Subcutaneous abdominal adipose tissue (tissue), 5 donors: ENCODE data around the gene KCNMA1.

Source experiments
- H3K27ac ChIP-seq: one replicate; pipeline ENCODE4 v1.7.0; 2013; ENCODE audit warnings: low read depth, mild to moderate bottlenecking, inconsistent platforms, low read length, moderate library complexity
- H3K27me3 ChIP-seq, 5 donors: one replicate each; pipeline ENCODE4 v1.7.0; 2013; ENCODE audit warnings: low read length in 5 of 5, inconsistent platforms in 1 of 5; ENCODE audit not compliant: control insufficient read depth in 5 of 5, insufficient read depth in 4 of 5
- H3K36me3 ChIP-seq, 5 donors: one replicate each; pipeline ENCODE4 v1.7.0; 2013; ENCODE audit warnings: low read length in 5 of 5; ENCODE audit not compliant: control insufficient read depth in 5 of 5, insufficient read depth in 5 of 5
- H3K4me1 ChIP-seq, 5 donors: one replicate each; pipeline ENCODE4 v1.7.0; 2013; ENCODE audit warnings: low read length in 5 of 5, mild to moderate bottlenecking in 3 of 5, moderate library complexity in 1 of 5; ENCODE audit not compliant: control insufficient read depth in 5 of 5, insufficient read depth in 5 of 5
- H3K4me3 ChIP-seq, 5 donors: one replicate each; pipeline ENCODE4 v1.7.0; 2013; ENCODE audit warnings: low read length in 5 of 5, low read depth in 1 of 5
- H3K9ac ChIP-seq, 5 donors: one replicate each; pipeline ENCODE4 v1.7.0; 2013; ENCODE audit warnings: low read length in 5 of 5, mild to moderate bottlenecking in 4 of 5, moderate library complexity in 3 of 5
- H3K9me3 ChIP-seq, 5 donors: one replicate each; pipeline ENCODE4 v1.7.0; 2013; ENCODE audit warnings: low read length in 5 of 5; ENCODE audit not compliant: control insufficient read depth in 5 of 5
- donor health status: healthy.
- donor health status: healthy.
- donor health status: healthy.
- donor health status: healthy.
- donor health status: healthy.

The KCNMA1 gene

GRCh38 chr10:76920581-76920980 lies 717.0 kb downstream of the KCNMA1 start:
- H3K9me3 ChIP-seq: no peaks in the 10 kb centered on the region
- H3K4me1 ChIP-seq: no peaks in the 10 kb centered on the region
- no peak overlapping the region for H3K27ac ChIP-seq
- H3K27me3 ChIP-seq: no peaks in the 10 kb centered on the region
- H3K4me3 ChIP-seq: no peak overlapping the region
- H3K9ac ChIP-seq: no peak overlapping the region
- H3K36me3 ChIP-seq: no peaks in the 10 kb centered on the region

- H3K9me3 ChIP-seq: no peaks in the 10 kb centered on the region
- no peaks in the 10 kb centered on the region for H3K4me1 ChIP-seq
- H3K4me3 ChIP-seq: no peak overlapping the region
- H3K36me3 ChIP-seq: no peaks in the 10 kb centered on the region
- H3K27me3 ChIP-seq: no peaks in the 10 kb centered on the region
- no peak overlapping the region for H3K27ac ChIP-seq
- no peak overlapping the region for H3K9ac ChIP-seq
Observed at GRCh38 chr10:76918106-76918505, 719.5 kb downstream of the KCNMA1 start.

- H3K4me3 ChIP-seq: no peak overlapping the region
- H3K4me1 ChIP-seq: no peaks in the 10 kb centered on the region
- H3K9ac ChIP-seq: no peak overlapping the region
- no peaks in the 10 kb centered on the region for H3K27me3 ChIP-seq
- no peak overlapping the region for H3K27ac ChIP-seq
- H3K9me3 ChIP-seq: no peaks in the 10 kb centered on the region
- no peaks in the 10 kb centered on the region for H3K36me3 ChIP-seq
Observed at GRCh38 chr10:76917071-76917470, 720.5 kb downstream of the KCNMA1 start.

DNA sequence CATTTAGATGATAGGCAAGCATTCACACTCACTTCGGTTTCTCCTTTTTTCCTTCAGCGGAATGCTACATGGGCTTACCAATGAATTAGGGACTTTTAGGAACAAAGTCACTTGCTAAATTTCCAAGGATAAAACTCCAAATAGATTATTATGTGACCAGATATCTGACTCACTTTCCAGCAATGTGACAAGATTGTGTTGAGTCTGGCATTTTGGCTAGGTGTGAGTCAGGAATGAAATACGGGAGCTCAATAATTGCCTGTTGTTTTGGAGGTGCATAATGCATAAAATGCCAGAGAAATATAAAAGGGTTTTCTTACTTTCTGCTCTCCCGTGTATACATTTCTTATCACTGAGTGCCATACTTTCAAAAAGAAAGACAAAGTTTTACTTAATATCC lies 721.1 kb downstream of the KCNMA1 start:
- Histone ChIP-seq H3K27me3 (no peaks in the 10 kb centered on the region), H3K4me3 (no peak overlapping the region), H3K9ac (no peak overlapping the region), H3K4me1 (no peaks in the 10 kb centered on the region), H3K9me3 (no peaks in the 10 kb centered on the region), H3K27ac (no peak overlapping the region), H3K36me3 (no peaks in the 10 kb centered on the region)

DNA sequence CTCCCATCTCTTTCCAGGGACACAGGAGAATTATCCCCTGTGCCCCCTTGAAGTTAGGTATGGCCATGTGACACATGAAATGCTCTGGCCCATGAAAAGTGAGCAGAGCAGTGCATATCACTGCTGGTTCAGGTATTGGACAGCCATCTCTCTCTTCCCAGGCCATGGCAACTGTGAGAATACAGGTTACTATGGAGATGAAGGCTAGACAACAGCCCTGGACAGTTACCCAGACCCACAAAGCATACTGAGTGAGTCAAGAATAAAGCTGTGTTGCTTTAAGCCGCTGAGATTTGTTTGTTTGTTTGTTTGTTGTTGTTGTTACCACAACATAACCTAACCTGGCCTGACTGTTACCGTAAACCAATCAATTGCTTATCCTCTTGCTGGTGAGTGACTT lies 722.3 kb downstream of the KCNMA1 start:
- Histone ChIP-seq H3K27ac (no peak overlapping the region), H3K27me3 (no peaks in the 10 kb centered on the region), H3K4me1 (peaks cover 2 to 10% (median 4%) of the 10 kb centered on the region in 5 donors), H3K9me3 (no peaks in the 10 kb centered on the region), H3K36me3 (no peaks in the 10 kb centered on the region), H3K4me3 (no peak overlapping the region), H3K9ac (no peak overlapping the region)

GRCh38 chr10:76911184-76911583 lies 726.4 kb downstream of the KCNMA1 start:
- H3K4me3 ChIP-seq: no peak overlapping the region
- no peaks in the 10 kb centered on the region for H3K36me3 ChIP-seq
- peaks cover 2 to 15% (median 5%) of the 10 kb centered on the region in 5 donors for H3K4me1 ChIP-seq
- H3K9me3 ChIP-seq: no peaks in the 10 kb centered on the region
- H3K27me3 ChIP-seq: no peaks in the 10 kb centered on the region
- no peak overlapping the region for H3K27ac ChIP-seq
- H3K9ac ChIP-seq: no peak overlapping the region

GRCh38 chr10:76910184-76910962 lies 727.2 kb downstream of the KCNMA1 start:
- no peaks in the 10 kb centered on the region for H3K27me3 ChIP-seq
- no peak overlapping the region for H3K27ac ChIP-seq
- H3K9me3 ChIP-seq: no peaks in the 10 kb centered on the region
- no peaks in the 10 kb centered on the region for H3K36me3 ChIP-seq
- no peak overlapping the region for H3K4me3 ChIP-seq
- peaks cover 2 to 15% (median 5%) of the 10 kb centered on the region in 5 donors for H3K4me1 ChIP-seq
- H3K9ac ChIP-seq: no peak overlapping the region

DNA sequence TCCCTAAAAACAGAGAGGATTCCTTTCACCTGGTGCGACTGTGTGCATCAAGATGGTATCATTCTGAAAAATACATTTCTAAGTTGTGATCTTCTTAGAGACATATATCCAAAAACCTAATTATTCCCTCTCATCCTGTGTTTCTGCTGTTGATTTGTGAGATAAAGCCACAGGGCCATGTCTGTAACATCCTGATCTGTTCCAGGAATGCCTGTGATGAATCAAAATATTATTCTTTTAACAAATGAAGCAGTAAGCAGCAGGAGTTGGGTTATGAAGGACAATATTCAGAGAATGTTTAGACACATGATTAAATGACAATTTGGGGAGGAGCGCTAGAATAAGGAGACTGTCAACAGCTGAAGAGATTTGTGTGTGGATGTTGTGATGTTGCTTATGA lies 731.4 kb downstream of the KCNMA1 start:
- Histone ChIP-seq H3K9ac (no peak overlapping the region), H3K27me3 (no peaks in the 10 kb centered on the region), H3K4me1 (peaks cover 2 to 15% (median 5%) of the 10 kb centered on the region in 5 donors), H3K27ac (no peak overlapping the region), H3K9me3 (no peaks in the 10 kb centered on the region), H3K4me3 (no peak overlapping the region), H3K36me3 (peaks cover 0 to 3% (median 0%) of the 10 kb centered on the region in 5 donors)

GRCh38 chr10:76905251-76905650 lies 732.4 kb downstream of the KCNMA1 start:
- Histone ChIP-seq H3K36me3 (peaks cover 0 to 3% (median 0%) of the 10 kb centered on the region in 5 donors), H3K27me3 (no peaks in the 10 kb centered on the region), H3K27ac (no peak overlapping the region), H3K9ac (no peak overlapping the region), H3K4me3 (no peak overlapping the region), H3K9me3 (no peaks in the 10 kb centered on the region), H3K4me1 (peaks cover 0 to 5% (median 0%) of the 10 kb centered on the region in 5 donors)

DNA sequence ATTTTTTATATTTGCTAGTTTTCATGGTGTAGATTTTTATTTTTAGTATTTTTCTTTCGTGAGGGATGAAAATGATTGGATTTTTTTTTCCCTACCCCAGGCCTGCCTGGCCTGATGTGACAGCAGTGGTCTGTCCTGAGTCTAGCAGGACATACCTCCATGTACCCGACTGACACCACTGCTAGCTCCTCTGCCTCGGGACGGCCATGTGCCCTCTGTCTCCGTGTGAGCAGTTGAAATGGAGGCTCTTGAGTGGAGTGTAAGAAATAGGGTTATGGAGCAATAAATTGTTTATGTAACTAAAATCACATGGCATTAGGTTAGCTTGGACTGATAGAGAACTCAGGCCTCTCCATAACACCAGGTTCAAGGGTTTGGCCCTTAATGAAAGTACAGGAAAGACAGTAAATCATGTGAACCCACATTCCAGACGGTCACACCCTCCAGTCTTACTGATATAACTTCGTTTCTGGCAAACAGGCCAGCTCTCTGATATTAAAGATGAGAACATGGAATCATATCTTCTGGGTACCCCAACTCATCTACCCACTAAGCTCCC lies 734.1 kb downstream of the KCNMA1 start:
- Histone ChIP-seq H3K9me3 (no peaks in the 10 kb centered on the region), H3K36me3 (peaks cover 0 to 3% (median 0%) of the 10 kb centered on the region in 5 donors), H3K9ac (no peak overlapping the region), H3K4me1 (no peaks in the 10 kb centered on the region), H3K27ac (no peak overlapping the region), H3K27me3 (no peaks in the 10 kb centered on the region), H3K4me3 (no peak overlapping the region)
